Measurements from ENCODE around the gene CBL. TPM values are rescaled to one million over a fixed set of nuclear protein-coding genes. Genes with fewer than 3 reads are reported as not detected.

CBL gene
- total RNA-seq, 2 donors from 2014 or later = 10.8 to 16.4 TPM

DNA sequence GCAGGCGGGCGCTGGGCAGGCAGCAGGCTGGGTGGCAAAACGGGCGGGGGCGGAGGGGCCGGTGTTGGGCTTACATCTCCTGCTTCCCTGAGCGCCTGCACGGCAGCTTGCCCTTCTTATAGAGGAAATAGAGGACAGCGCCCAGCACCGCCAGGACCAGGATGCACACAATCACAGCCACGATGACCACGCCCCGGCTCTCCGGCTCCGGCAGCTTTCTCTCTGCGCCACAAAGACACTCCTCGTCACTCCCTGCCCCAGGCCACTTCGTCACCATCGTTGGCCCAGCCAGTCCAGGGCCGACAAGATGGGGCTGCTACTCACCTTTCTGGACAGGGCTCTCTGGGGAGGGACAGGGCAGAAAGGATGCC is 104.5 kb downstream of the CBL start:
- Histone ChIP-seq H3K27me3 (peaks cover 12% of the 10 kb centered on the region), H3K4me1 (peaks cover 7% of the 10 kb centered on the region), H3K36me3 (no peaks in the 10 kb centered on the region), H3K4me3 (no peak overlapping the region), H3K9me3 (no peaks in the 10 kb centered on the region), H3K27ac (no peak overlapping the region), H3K9ac (ENCODE audit: low read depth in 2 of 2, low read length in 2 of 2) (no peak overlapping the region)
- intact Hi-C loops (cut with DNase I) = no loop called here
- TF ChIP-seq, protein P1, sequence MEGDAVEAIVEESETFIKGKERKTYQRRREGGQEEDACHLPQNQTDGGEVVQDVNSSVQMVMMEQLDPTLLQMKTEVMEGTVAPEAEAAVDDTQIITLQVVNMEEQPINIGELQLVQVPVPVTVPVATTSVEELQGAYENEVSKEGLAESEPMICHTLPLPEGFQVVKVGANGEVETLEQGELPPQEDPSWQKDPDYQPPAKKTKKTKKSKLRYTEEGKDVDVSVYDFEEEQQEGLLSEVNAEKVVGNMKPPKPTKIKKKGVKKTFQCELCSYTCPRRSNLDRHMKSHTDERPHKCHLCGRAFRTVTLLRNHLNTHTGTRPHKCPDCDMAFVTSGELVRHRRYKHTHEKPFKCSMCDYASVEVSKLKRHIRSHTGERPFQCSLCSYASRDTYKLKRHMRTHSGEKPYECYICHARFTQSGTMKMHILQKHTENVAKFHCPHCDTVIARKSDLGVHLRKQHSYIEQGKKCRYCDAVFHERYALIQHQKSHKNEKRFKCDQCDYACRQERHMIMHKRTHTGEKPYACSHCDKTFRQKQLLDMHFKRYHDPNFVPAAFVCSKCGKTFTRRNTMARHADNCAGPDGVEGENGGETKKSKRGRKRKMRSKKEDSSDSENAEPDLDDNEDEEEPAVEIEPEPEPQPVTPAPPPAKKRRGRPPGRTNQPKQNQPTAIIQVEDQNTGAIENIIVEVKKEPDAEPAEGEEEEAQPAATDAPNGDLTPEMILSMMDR (IDR thresholded peaks at IDR 0.05) = no peak
- DNase-seq = no peak

DNA sequence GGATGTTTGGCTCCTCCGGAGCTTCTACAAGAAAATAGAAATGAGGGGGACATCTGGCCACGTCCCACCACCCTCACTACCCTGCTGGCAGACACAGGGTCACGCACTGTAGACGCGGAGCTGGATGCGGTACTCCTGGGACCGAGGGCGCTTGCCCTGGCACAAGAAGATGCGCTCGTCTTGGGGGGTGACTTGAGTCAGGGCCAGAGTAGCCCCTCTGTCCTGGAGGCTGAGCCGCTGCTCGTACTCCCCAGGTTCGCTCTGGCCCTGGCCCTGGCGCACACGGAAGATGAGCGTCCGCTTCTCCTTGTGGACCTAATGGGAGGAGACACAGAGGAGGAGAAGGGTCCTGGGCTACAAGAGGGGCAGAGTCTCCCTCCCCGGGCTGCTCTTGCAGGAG is 108.6 kb downstream of the CBL start:
- intact Hi-C loops (cut with DNase I) = no loop called here
- no peak overlapping the region for H3K27ac ChIP-seq
- peak overlapping the region in 1 of 2 donors; percentile 30 for H3K9ac ChIP-seq (ENCODE audit: low read depth in 2 of 2, low read length in 2 of 2)
- no peaks in the 10 kb centered on the region for H3K9me3 ChIP-seq
- peak overlapping the region; percentile 44 for H3K4me3 ChIP-seq
- peaks cover 7% of the 10 kb centered on the region for H3K4me1 ChIP-seq
- no peaks in the 10 kb centered on the region for H3K36me3 ChIP-seq
- no peak for DNase-seq
- H3K27me3 ChIP-seq = peaks cover 24% of the 10 kb centered on the region
- TF ChIP-seq, protein P1 (IDR thresholded peaks at IDR 0.05) = no peak

DNA sequence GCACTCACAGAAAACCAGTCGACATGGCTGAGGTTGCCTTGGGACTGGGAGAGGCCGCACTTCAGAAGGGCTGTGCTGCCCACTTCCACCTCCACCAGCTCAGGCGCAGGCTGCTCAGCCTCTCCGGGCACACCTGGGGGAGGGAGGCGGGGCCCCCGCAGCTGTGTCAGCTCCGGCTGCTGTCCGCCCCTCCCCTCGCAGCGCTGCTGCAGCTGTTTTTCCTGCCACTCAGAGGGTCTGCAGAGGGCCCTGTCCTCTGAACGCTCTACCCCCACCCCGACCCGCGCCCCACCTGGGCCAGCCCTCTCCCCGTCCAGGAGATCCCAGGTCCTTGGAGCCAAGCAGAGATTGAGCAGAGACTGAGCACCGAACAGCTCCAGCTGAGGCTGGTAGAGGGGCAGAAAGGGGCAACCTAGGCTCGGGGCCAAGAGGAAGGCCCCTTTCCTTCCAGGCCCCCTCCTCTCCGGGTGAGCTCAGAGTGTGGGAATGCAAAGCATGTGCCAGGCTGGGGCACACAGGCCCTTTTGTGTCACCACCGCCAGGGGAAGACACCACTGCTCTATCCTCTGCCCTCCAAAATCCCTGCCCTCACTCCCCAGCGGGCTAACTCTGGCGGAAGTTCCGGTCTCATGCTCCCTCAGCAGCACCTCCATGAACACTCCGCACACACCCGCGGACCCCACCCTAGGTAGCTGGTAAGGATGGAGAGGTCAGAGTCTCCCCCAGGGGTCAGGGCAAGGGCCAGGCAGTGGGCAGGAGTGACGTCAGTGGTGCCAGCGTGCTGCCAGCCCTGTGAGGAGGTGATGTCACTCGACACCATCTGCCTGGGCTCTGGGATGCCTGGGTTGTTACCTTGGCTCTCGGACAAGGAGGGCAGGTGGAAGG is 109.2 kb downstream of the CBL start:
- Histone ChIP-seq H3K9ac (ENCODE audit: low read depth in 2 of 2, low read length in 2 of 2) (peak overlapping the region; percentile 74 to 81), H3K27ac (peak overlapping the region; percentile 61), H3K4me3 (peak overlapping the region; percentile 44), H3K9me3 (no peaks in the 10 kb centered on the region), H3K4me1 (peaks cover 7% of the 10 kb centered on the region), H3K36me3 (no peaks in the 10 kb centered on the region), H3K27me3 (peaks cover 24% of the 10 kb centered on the region)
- no peak for DNase-seq
- intact Hi-C loops (cut with DNase I) = no loop called here
- TF ChIP-seq, protein P1 (IDR thresholded peaks at IDR 0.05) = no peak

DNA sequence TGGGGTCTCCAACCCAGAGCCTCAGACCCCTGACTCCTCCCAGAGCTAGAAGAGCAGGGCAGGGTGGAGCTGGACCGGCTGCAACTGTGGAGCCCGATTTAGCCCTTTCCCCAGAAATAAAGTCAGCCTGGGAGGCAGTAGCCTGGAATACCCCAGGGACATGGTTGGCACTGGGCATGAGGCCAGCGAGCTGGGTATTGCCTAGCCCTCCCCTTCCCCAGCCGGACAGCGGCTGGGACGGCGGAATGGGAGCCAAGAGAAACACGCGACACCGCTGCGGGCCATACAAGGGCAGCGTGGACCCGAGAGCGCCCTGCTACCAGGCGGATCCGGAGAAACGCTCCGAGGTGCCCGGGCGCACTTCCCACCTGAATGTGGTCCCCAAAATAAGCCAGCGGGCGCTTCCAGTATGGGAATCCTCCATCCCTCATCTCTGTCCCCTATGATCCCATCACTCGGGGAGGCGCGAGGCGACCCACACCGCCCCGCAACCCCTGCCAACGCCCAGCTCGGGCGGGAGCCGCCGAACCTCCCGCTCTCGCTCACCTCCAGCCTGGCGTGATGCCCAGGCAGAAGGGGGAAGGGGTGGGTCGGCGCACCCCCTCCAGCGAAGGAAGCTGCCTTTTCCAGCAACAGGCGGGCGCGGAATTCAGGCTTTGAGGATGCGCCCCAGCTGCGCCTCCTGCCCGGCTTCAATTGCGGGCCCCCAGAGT is 110.0 kb downstream of the CBL start:
- TF ChIP-seq, protein P1 (IDR thresholded peaks at IDR 0.05) = no peak
- peaks cover 14% of the 10 kb centered on the region for H3K4me1 ChIP-seq
- H3K9me3 ChIP-seq = no peaks in the 10 kb centered on the region
- peak overlapping the region; percentile 44 for H3K4me3 ChIP-seq
- intact Hi-C loops (cut with DNase I) = no loop called here
- H3K27ac ChIP-seq = peak overlapping the region; percentile 61
- no peaks in the 10 kb centered on the region for H3K36me3 ChIP-seq
- peaks cover 30% of the 10 kb centered on the region for H3K27me3 ChIP-seq
- no peak for DNase-seq
- H3K9ac ChIP-seq (ENCODE audit: low read depth in 2 of 2, low read length in 2 of 2) = peak overlapping the region; percentile 74 to 81

DNA sequence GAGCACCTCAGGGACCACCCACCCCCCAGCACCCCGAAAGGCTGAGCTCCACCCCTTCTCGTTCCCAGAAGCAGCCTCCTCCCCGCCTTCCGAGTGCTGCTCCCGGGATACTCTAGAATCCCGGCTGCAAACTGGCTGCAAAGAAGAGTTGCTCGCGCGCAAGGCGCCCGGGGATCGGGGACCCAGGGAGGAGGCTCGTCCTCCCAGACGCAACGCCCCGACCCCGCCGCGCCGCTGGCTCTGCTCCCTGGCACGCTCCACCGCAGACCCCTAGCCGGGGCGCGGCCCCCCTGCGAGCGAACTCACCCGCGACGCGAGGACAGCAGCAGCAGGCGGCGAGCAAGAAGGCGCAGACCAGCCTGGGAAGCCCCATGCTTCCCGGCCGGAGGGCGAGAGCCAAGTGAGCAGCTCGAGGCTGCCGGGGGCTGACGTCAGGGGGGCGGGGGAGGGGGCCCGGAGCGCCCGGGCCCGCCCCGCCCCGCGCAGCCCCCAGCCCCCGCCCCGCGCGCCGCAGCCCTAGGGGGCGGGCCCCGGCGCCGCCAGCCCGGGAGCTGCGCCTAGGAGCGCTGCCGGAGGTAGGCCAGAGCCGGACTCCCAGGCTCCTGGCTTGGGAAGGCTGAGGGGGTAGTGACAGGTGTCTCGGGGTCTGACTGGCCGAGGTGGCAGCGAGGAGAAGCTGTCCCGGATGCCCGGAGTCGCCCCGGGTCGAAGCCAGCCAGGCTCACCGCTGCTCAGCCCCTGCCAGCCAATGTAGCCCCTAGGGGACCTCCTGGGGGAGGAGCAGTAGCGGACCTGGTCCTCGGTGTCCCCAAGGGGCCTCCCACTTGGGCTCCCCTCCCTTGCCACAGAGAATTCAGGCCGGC is 110.8 kb downstream of the CBL start, which contains the start of gene MCAM:
TSS of gene MCAM (minus strand) at position 402 of the 863 bp plus-strand sequence. CDS start at position 373, 29 bp downstream.
- DNase-seq = no peak
- Histone ChIP-seq H3K27me3 (peaks cover 30% of the 10 kb centered on the region), H3K27ac (peak within 1 kb of the TSS; percentile 61), H3K36me3 (no peaks in the 10 kb centered on the region), H3K4me1 (peaks cover 15% of the 10 kb centered on the region), H3K9ac (ENCODE audit: low read depth in 2 of 2, low read length in 2 of 2) (peak within 1 kb of the TSS; percentile 74 to 81), H3K4me3 (peak within 1 kb of the TSS; percentile 44), H3K9me3 (no peaks in the 10 kb centered on the region)
- intact Hi-C loops (cut with DNase I) = no loop called here
- TF ChIP-seq, protein P1 (IDR thresholded peaks at IDR 0.05) = no peak
